IMR-90 (cell line): ENCODE data around the gene SHROOM1. TPM values are rescaled to one million over a fixed set of nuclear protein-coding genes. Genes with fewer than 3 reads are reported as not detected.

Experiments used
- ATAC-seq: fragments of 200-7000 bp; cut with Tn5 transposase; 2 replicates; pipeline ENCODE4 v1.9.1; 2020; ENCODE audit warnings: low read depth, mild to moderate bottlenecking, moderate library complexity
- BruUV-seq: library from RNA; stranded (reverse); fragments of 400-500 nt; replicated peaks from 2 replicates; lab custom pipeline; 2021; lab: Mats Ljungman, UMichigan
- CTCF ChIA-PET: fragments of 300-600 bp; formaldehyde crosslinking; extraction: SDS; loops from one replicate; lab custom pipeline; 2021; ENCODE audit warnings: antibody characterized with exemption; lab: Yijun Ruan, JAX
- POLR2A ChIA-PET: fragments of 300-600 bp; sonication (Branson Sonifier 250); formaldehyde crosslinking; loops from one replicate; lab custom pipeline; 2022; ENCODE audit warnings: antibody characterized with exemption; ENCODE audit not compliant: unreplicated experiment; lab: Charles Lee
- DNase-seq: peaks from one replicate; pipeline ENCODE4 v3.0.0; 2013
- H2AFZ ChIP-seq: replicated peaks from 2 replicates; pipeline ENCODE3; 2013; ENCODE audit warnings: low read length, mild to moderate bottlenecking; ENCODE audit not compliant: poor library complexity
- H2AK5ac ChIP-seq: 2 replicates; pipeline ENCODE4 v1.6.1; 2013; ENCODE audit warnings: low read depth, low read length, inconsistent platforms
- H2AK9ac ChIP-seq: replicated peaks from 2 replicates; pipeline ENCODE3; 2013; ENCODE audit warnings: mild to moderate bottlenecking, low read depth, low read length, moderate library complexity; ENCODE audit not compliant: poor library complexity
- H2BK120ac ChIP-seq: 2 replicates; pipeline ENCODE4 v1.6.1; 2013; ENCODE audit warnings: low read depth, low read length, inconsistent platforms
- H2BK15ac ChIP-seq: 3 replicates; pipeline ENCODE4 v1.6.1; 2013; ENCODE audit warnings: low read depth, low read length, inconsistent platforms
- H2BK20ac ChIP-seq: 2 replicates; pipeline ENCODE4 v1.6.1; 2013; ENCODE audit warnings: low read depth, mild to moderate bottlenecking, inconsistent platforms, low read length, moderate library complexity
- H2BK5ac ChIP-seq: 2 replicates; pipeline ENCODE4 v1.6.1; 2013; ENCODE audit warnings: mild to moderate bottlenecking, low read depth, low read length, inconsistent platforms; ENCODE audit not compliant: poor library complexity, severe bottlenecking
- H3K14ac ChIP-seq: replicated peaks from 2 replicates; pipeline ENCODE4 v1.6.1; 2013; ENCODE audit warnings: low read depth, low read length, inconsistent platforms
- H3K18ac ChIP-seq: 2 replicates; pipeline ENCODE4 v1.6.1; 2013; ENCODE audit warnings: low read depth, low read length, control low read depth
- H3K23ac ChIP-seq: 2 replicates; pipeline ENCODE4 v1.6.1; 2013; ENCODE audit warnings: low read depth, low read length, inconsistent platforms
- H3K27ac ChIP-seq: 2 replicates; pipeline ENCODE4 v1.5.1; 2013; ENCODE audit warnings: mild to moderate bottlenecking, control low read depth, low read length; ENCODE audit not compliant: insufficient read depth
- H3K27me3 ChIP-seq: 2 replicates; pipeline ENCODE4 v1.6.1; 2013; ENCODE audit warnings: low read length; ENCODE audit not compliant: control insufficient read depth, insufficient read depth
- H3K36me3 ChIP-seq: 2 replicates; pipeline ENCODE4 v1.6.1; 2013; ENCODE audit warnings: low read length, mixed read lengths; ENCODE audit not compliant: control insufficient read depth, insufficient read depth
- H3K4ac ChIP-seq: 2 replicates; pipeline ENCODE4 v1.6.1; 2013; ENCODE audit warnings: low read depth, low read length, inconsistent platforms
- H3K4me1 ChIP-seq: 2 replicates; pipeline ENCODE4 v1.6.1; 2013; ENCODE audit warnings: low read length, mixed read lengths; ENCODE audit not compliant: control insufficient read depth, insufficient read depth
- H3K4me2 ChIP-seq: 2 replicates; pipeline ENCODE4 v1.6.1; 2013; ENCODE audit warnings: low read depth, mild to moderate bottlenecking, control low read depth, low read length, moderate library complexity
- H3K4me3 ChIP-seq: 2 replicates; pipeline ENCODE4 v1.5.1; 2013; ENCODE audit warnings: low read depth, mild to moderate bottlenecking, control low read depth, low read length, moderate library complexity; ENCODE audit not compliant: insufficient read depth
- H3K56ac ChIP-seq: 2 replicates; pipeline ENCODE4 v1.6.1; 2013; ENCODE audit warnings: low read length, inconsistent platforms; ENCODE audit not compliant: insufficient read depth; ENCODE audit errors: extremely low read depth
- H3K79me1 ChIP-seq, 2 experiments: 2 replicates each; pipeline ENCODE4 v1.6.1; 2013; ENCODE audit warnings: low read length in 2 of 2, inconsistent platforms in 1 of 2, low read depth in 1 of 2
- H3K9ac ChIP-seq: 2 replicates; pipeline ENCODE4 v1.6.1; 2013; ENCODE audit warnings: low read depth, low read length, control low read depth
- H3K9me1 ChIP-seq: 2 replicates; pipeline ENCODE4 v1.6.1; 2013; ENCODE audit warnings: low read length, inconsistent platforms; ENCODE audit not compliant: insufficient read depth
- H3K9me3 ChIP-seq: 2 replicates; pipeline ENCODE4 v1.6.1; 2013; ENCODE audit warnings: low read length; ENCODE audit not compliant: control insufficient read depth, insufficient read depth
- H4K20me1 ChIP-seq: 2 replicates; pipeline ENCODE4 v1.6.1; 2013; ENCODE audit warnings: low read length, inconsistent platforms; ENCODE audit not compliant: insufficient read depth
- H4K5ac ChIP-seq: 2 replicates; pipeline ENCODE4 v1.6.1; 2013; ENCODE audit warnings: mild to moderate bottlenecking, low read depth, low read length, control low read depth
- H4K8ac ChIP-seq, 2 experiments: 2 replicates each; pipeline ENCODE4 v1.6.1; 2013; ENCODE audit warnings: low read depth in 2 of 2, low read length in 2 of 2, control low read depth in 1 of 2, inconsistent platforms in 1 of 2
- H4K91ac ChIP-seq: 2 replicates; pipeline ENCODE4 v1.6.1; 2013; ENCODE audit warnings: low read depth, low read length, inconsistent platforms; ENCODE audit not compliant: insufficient read depth
- BHLHE40 ChIP-seq: fragments of 150-350 bp; IDR thresholded peaks from 2 replicates; pipeline ENCODE4 v1.6.1; 2016; ENCODE audit warnings: mild to moderate bottlenecking, low read depth, low read length
- CHD1 ChIP-seq: IDR thresholded peaks from 2 replicates; pipeline ENCODE4 v1.6.1; 2012; ENCODE audit warnings: low read depth, low read length, improper control_type of control experiment
- CTCF ChIP-seq: conservative IDR thresholded peaks from 2 replicates; pipeline ENCODE4 v1.5.1; 2012; ENCODE audit warnings: mild to moderate bottlenecking, low read depth, low read length, improper control_type of control experiment
- ELK1 ChIP-seq: fragments of 150-350 bp; IDR thresholded peaks from 2 replicates; pipeline ENCODE4 v1.6.1; 2016; ENCODE audit warnings: low read depth, mild to moderate bottlenecking, low read length, moderate library complexity, borderline replicate concordance
- MAFK ChIP-seq: IDR thresholded peaks from 2 replicates; pipeline ENCODE4 v1.6.1; 2012; ENCODE audit warnings: low read depth, low read length, improper control_type of control experiment
- MAZ ChIP-seq: IDR thresholded peaks from 2 replicates; pipeline ENCODE4 v1.6.1; 2012; ENCODE audit warnings: low read depth, mild to moderate bottlenecking, low read length, improper control_type of control experiment, moderate library complexity, borderline replicate concordance
- MXI1 ChIP-seq: IDR thresholded peaks from 2 replicates; pipeline ENCODE4 v1.6.1; 2012; ENCODE audit warnings: low read depth, mild to moderate bottlenecking, low read length, moderate library complexity, borderline replicate concordance
- NFE2L2 ChIP-seq: fragments of 150-350 bp; IDR thresholded peaks from 2 replicates; pipeline ENCODE4 v1.6.1; 2016; ENCODE audit warnings: low read depth, mild to moderate bottlenecking, low read length
- POLR2A ChIP-seq: IDR thresholded peaks from 2 replicates; pipeline ENCODE4 v1.6.1; 2012; ENCODE audit warnings: mild to moderate bottlenecking, low read depth, low read length
- RAD21 ChIP-seq: IDR thresholded peaks from 2 replicates; pipeline ENCODE4 v1.6.1; 2012; ENCODE audit warnings: low read length, improper control_type of control experiment
- RCOR1 ChIP-seq: IDR thresholded peaks from 2 replicates; pipeline ENCODE4 v1.6.1; 2012; ENCODE audit warnings: mild to moderate bottlenecking, low read length, improper control_type of control experiment; ENCODE audit not compliant: insufficient replicate concordance
- RFX5 ChIP-seq: IDR thresholded peaks from 2 replicates; pipeline ENCODE4 v1.8.0; 2012; ENCODE audit warnings: low read depth, mild to moderate bottlenecking, low read length, moderate library complexity
- SMC3 ChIP-seq: fragments of 150-350 bp; IDR thresholded peaks from 2 replicates; pipeline ENCODE4 v1.6.1; 2016; ENCODE audit warnings: low read depth, mild to moderate bottlenecking, antibody characterized with exemption, low read length, moderate library complexity
- USF2 ChIP-seq: fragments of 150-350 bp; IDR thresholded peaks from 2 replicates; pipeline ENCODE4 v1.6.1; 2017; ENCODE audit warnings: mild to moderate bottlenecking, antibody characterized with exemption, low read length, low read depth
- WGBS, 2 experiments: methylation state at CpG; one replicate each; pipeline versions ENCODE4 v1.1.5 to v1.1.7; 2013; ENCODE audit warnings: missing lambda C conversion rate in 2 of 2; ENCODE audit not compliant: insufficient read length in 1 of 2; ENCODE audit errors: extremely low coverage in 2 of 2; 5-methylcytosine and 5-hydroxymethylcytosine counted together
- dilution Hi-C: fragments of 300-500 bp; cut with HindIII; formaldehyde crosslinking; loops from one replicate; pipeline ENCODE4 v1.14.3; 2018; ENCODE audit warnings: low sequenced_read_pairs; ENCODE audit not compliant: unreplicated experiment
- in situ Hi-C: fragments of 300-500 bp; cut with MboI; formaldehyde crosslinking; loops from 3 replicates; pipeline ENCODE4 v1.14.3; 2019; ENCODE audit warnings: low sequenced_read_pairs, inconsistent platforms, mixed read lengths
- intact Hi-C: fragments of 100-400 bp; cut with micrococcal nuclease; formaldehyde crosslinking; loops from 2 replicates; pipeline ENCODE4 v1.10.0; 2022
- polyA plus RNA-seq, 3 experiments: library from polyadenylated mRNA; depleted of rRNA; stranded (reverse); fragments of >200 nt; gene quantifications; 2 replicates each; pipeline ENCODE4 v1.2.3, GENCODE V29; 2012; ENCODE audit warnings: low replicate concordance in 1 of 3
- total RNA-seq: library from RNA; depleted of rRNA; stranded (reverse); fragments of >200 nt; gene quantifications from 2 replicates; pipeline ENCODE4 v1.2.3, GENCODE V29; 2012

The SHROOM1 gene
- total and polyA plus RNA-seq, 2 of the 4 experiments (the other 2 are of a cell fraction) = 1.4 to 6.3 TPM

DNA sequence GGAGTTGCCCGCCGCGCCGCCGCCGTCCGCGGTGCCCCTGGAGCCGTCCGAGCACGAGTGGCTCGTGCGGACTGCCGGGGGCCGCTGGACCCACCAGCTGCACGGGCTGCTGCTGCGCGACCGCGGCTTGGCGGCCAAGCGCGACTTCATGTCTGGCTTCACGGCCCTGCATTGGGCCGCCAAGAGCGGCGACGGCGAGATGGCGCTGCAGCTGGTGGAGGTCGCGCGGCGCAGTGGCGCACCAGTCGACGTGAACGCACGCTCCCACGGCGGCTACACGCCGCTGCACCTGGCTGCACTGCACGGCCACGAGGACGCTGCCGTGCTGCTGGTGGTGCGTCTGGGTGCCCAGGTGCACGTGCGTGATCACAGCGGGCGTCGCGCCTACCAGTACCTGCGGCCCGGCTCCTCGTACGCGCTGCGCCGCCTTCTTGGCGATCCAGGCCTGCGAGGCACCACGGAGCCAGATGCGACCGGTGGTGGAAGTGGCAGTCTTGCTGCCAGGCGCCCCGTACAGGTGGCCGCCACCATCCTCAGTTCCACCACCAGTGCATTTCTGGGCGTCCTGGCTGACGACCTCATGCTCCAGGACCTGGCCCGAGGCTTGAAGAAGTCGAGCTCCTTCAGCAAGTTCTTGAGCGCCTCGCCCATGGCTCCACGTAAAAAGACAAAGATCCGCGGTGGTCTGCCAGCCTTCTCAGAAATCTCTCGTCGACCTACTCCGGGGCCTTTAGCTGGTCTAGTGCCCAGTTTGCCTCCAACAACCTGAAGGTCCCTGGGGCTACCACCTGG, 15.7 kb downstream of the SHROOM1 start:
- CTCF ChIA-PET = interaction anchor here (1.0 to 1.3 kb wide), 2 partner anchors 40 to 61 kb away, joined by 3 to 4 read pairs; no protein-coding TSS in a partner anchor
- BruUV-seq = no TSS peak
- Histone ChIP-seq H3K9ac (no peak overlapping the region), H2AFZ (no peak overlapping the region), H3K9me3 (no peaks in the 10 kb centered on the region), H3K79me1 (no peaks in the 10 kb centered on the region), H3K23ac (no peak overlapping the region), H3K4me3 (no peak overlapping the region), H3K4me1 (peaks cover 7% of the 10 kb centered on the region), H4K8ac (no peak overlapping the region), H3K18ac (no peak overlapping the region), H2BK120ac (no peak overlapping the region), H2BK20ac (no peak overlapping the region), H3K56ac (no peak overlapping the region), H4K5ac (no peak overlapping the region), H2AK9ac (no peak overlapping the region), H3K4ac (no peak overlapping the region), H3K9me1 (no peaks in the 10 kb centered on the region), H4K91ac (no peak overlapping the region), H2BK5ac (no peak overlapping the region), H3K4me2 (no peak overlapping the region), H3K27me3 (peaks cover 30% of the 10 kb centered on the region), H3K36me3 (no peaks in the 10 kb centered on the region), H2AK5ac (no peak overlapping the region), H3K14ac (no peak overlapping the region), H3K27ac (no peak overlapping the region), H4K20me1 (no peaks in the 10 kb centered on the region), H2BK15ac (peak overlapping the region; percentile 0; the same call in 1 of the 3 replicates)
- in situ Hi-C loops = no loop called here
- DNase-seq = no peak
- TF ChIP-seq CTCF = no peak
- TF ChIP-seq CHD1 = no peak
- no peak for TF ChIP-seq NFE2L2
- no peak for TF ChIP-seq ELK1
- TF ChIP-seq BHLHE40 = no peak
- TF ChIP-seq RFX5 = no peak
- TF ChIP-seq MXI1 = no peak
- TF ChIP-seq MAFK = no peak
- no peak for TF ChIP-seq RCOR1
- TF ChIP-seq POLR2A = no peak
- TF ChIP-seq RAD21 = no peak
- no peak for TF ChIP-seq USF2
- no peak for TF ChIP-seq SMC3
- TF ChIP-seq MAZ = no peak
- intact Hi-C loops = no loop called here
- no peak for ATAC-seq
- 67% methylated on average over 64 of the region's 81 CpGs; no CpG with 5 or more reads in 1 of the 2 experiments for WGBS, 2 experiments
- dilution Hi-C loops = no loop called here
- POLR2A ChIA-PET = interaction anchor here (0.6 kb wide), 1 partner anchor 15 kb away, joined by 8 read pairs; no protein-coding TSS in a partner anchor
